ENCODE data around the gene ALKBH5. TPM values are rescaled to one million over a fixed set of nuclear protein-coding genes. Genes with fewer than 3 reads are reported as not detected.

Gene ALKBH5
- total RNA-seq, 1 experiment from 2014 or later = 69.5 TPM

- TSS peak; percentile 44 for BruUV-seq (replicated peaks)
- no peak for TF ChIP-seq CTCF (IDR thresholded peaks at IDR 0.05; ENCODE audit: unreplicated experiment)
- Mint-ChIP-seq H3K9me3 (ENCODE audit: unreplicated experiment) (no peaks in the 10 kb centered on the region), H3K27ac (ENCODE audit: low read depth, unreplicated experiment) (peak overlapping the region; percentile 91), H3K4me3 (ENCODE audit: unreplicated experiment) (peak overlapping the region; percentile 92), H3K4me1 (ENCODE audit: insufficient read depth, unreplicated experiment) (peaks cover 21% of the 10 kb centered on the region), H3K27me3 (ENCODE audit: insufficient read depth, unreplicated experiment) (no peaks in the 10 kb centered on the region), H3K36me3 (ENCODE audit: insufficient read depth, unreplicated experiment) (peaks cover 5% of the 10 kb centered on the region)
- CTCF ChIA-PET = interaction anchor here (0.6 kb wide), 1 partner anchor 1301 kb away, joined by 3 read pairs; no protein-coding TSS in a partner anchor
- DNase-seq (ENCODE audit: unreplicated experiment) = no peak
- POLR2A ChIA-PET = interaction anchor here (0.8 to 1.2 kb wide), 5 partner anchors 10 to 632 kb away, joined by 3 to 4 read pairs (median 3); no protein-coding TSS in a partner anchor
- intact Hi-C loops (cut with micrococcal nuclease) = no loop called here
Measured at GRCh38 chr17:18226284-18226945, 42.8 kb downstream of the ALKBH5 start.

GRCh38 chr17:18227635-18228034 is 44.0 kb downstream of the ALKBH5 start:
- peaks cover 21% of the 10 kb centered on the region for H3K4me1 Mint-ChIP-seq (ENCODE audit: insufficient read depth, unreplicated experiment)
- BruUV-seq (replicated peaks) = no TSS peak
- ChIA-PET CTCF (no interaction called here), POLR2A (interaction anchor here (0.9 kb wide), 1 partner anchor 8 kb away, joined by 4 read pairs; no protein-coding TSS in a partner anchor)
- intact Hi-C loops (cut with micrococcal nuclease) = no loop called here
- H3K4me3 Mint-ChIP-seq (ENCODE audit: unreplicated experiment) = no peak overlapping the region
- no peaks in the 10 kb centered on the region for H3K27me3 Mint-ChIP-seq (ENCODE audit: insufficient read depth, unreplicated experiment)
- no peak for DNase-seq (ENCODE audit: unreplicated experiment)
- peak overlapping the region; percentile 16 for H3K27ac Mint-ChIP-seq (ENCODE audit: low read depth, unreplicated experiment)
- no peaks in the 10 kb centered on the region for H3K9me3 Mint-ChIP-seq (ENCODE audit: unreplicated experiment)
- TF ChIP-seq CTCF (IDR thresholded peaks at IDR 0.05; ENCODE audit: unreplicated experiment) = no peak
- H3K36me3 Mint-ChIP-seq (ENCODE audit: insufficient read depth, unreplicated experiment) = peaks cover 5% of the 10 kb centered on the region

- BruUV-seq (replicated peaks) = no TSS peak
- intact Hi-C loops (cut with micrococcal nuclease) = no loop called here
- peaks cover 21% of the 10 kb centered on the region for H3K4me1 Mint-ChIP-seq (ENCODE audit: insufficient read depth, unreplicated experiment)
- peaks cover 5% of the 10 kb centered on the region for H3K36me3 Mint-ChIP-seq (ENCODE audit: insufficient read depth, unreplicated experiment)
- no peak overlapping the region for H3K4me3 Mint-ChIP-seq (ENCODE audit: unreplicated experiment)
- peak overlapping the region; percentile 16 for H3K27ac Mint-ChIP-seq (ENCODE audit: low read depth, unreplicated experiment)
- H3K27me3 Mint-ChIP-seq (ENCODE audit: insufficient read depth, unreplicated experiment) = no peaks in the 10 kb centered on the region
- ChIA-PET CTCF (interaction anchor here (1.0 kb wide), 1 partner anchor 12 kb away, joined by 3 read pairs; no protein-coding TSS in a partner anchor), POLR2A (no interaction called here)
- no peaks in the 10 kb centered on the region for H3K9me3 Mint-ChIP-seq (ENCODE audit: unreplicated experiment)
- no peak for TF ChIP-seq CTCF (IDR thresholded peaks at IDR 0.05; ENCODE audit: unreplicated experiment)
- no peak for DNase-seq (ENCODE audit: unreplicated experiment)
Measured at GRCh38 chr17:18228176-18228682, 44.6 kb downstream of the ALKBH5 start.

- no peak for TF ChIP-seq CTCF (IDR thresholded peaks at IDR 0.05; ENCODE audit: unreplicated experiment)
- POLR2A ChIA-PET = no interaction called here
- Mint-ChIP-seq H3K27me3 (ENCODE audit: insufficient read depth, unreplicated experiment) (no peaks in the 10 kb centered on the region), H3K4me1 (ENCODE audit: insufficient read depth, unreplicated experiment) (peaks cover 21% of the 10 kb centered on the region), H3K9me3 (ENCODE audit: unreplicated experiment) (no peaks in the 10 kb centered on the region), H3K36me3 (ENCODE audit: insufficient read depth, unreplicated experiment) (peaks cover 5% of the 10 kb centered on the region), H3K4me3 (ENCODE audit: unreplicated experiment) (no peak overlapping the region), H3K27ac (ENCODE audit: low read depth, unreplicated experiment) (peak overlapping the region; percentile 16)
- intact Hi-C loops (cut with micrococcal nuclease) = no loop called here
- no TSS peak for BruUV-seq (replicated peaks)
- DNase-seq (ENCODE audit: unreplicated experiment) = no peak
- CTCF ChIA-PET = interaction anchor here (1.0 kb wide), 1 partner anchor 13 kb away, joined by 3 read pairs; no protein-coding TSS in a partner anchor
Measured at GRCh38 chr17:18229254-18229653, 45.6 kb downstream of the ALKBH5 start.
